ENCODE results near the gene RANBP2.

The RANBP2 gene

GRCh38 chr2:108776475-108776874 lies 57.2 kb downstream of the RANBP2 start:
- DNase-seq (ENCODE audit: extremely low read depth in 1 of 2, low read depth in 1 of 2): no peak

DNA sequence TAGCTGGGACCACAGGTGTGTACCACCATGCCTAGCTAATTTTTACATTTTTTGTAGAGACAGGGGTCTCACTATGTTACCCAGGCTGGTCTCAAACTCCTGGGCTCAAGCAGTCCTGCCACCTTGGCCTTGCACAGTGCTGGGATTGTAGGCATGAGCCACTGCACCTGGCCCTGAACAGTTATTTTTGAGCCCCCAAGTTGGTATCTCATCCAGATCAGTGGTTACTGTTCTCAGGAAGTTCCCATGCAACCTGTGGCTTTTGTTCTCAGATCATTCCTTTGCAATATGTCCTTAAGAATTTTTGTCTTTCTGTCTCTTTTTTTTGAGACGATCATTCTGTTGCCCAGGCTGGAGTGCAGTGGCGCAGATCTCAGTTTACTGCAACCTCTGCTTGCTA lies 59.6 kb downstream of the RANBP2 start:
- DNase-seq (ENCODE audit: extremely low read depth in 1 of 2, low read depth in 1 of 2): no peak

DNA sequence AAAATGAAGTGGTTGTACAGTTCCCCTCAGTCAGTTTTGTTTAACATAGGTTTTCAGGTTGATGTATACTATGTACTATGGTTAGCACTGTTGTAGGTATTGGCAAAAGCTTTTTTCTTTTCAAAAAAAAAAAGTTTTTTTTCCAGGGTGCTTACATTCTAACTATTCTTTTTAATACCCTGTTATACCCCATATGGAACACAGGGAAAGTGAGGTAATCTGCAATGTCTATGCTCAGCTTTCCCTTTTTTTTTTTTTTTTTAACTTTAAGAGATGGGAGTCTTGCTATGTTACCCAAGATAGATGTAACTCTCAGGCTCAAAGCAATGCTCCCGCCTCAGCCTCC lies 66.7 kb downstream of the RANBP2 start:
- DNase-seq (ENCODE audit: extremely low read depth in 1 of 2, low read depth in 1 of 2): no peak

DNA sequence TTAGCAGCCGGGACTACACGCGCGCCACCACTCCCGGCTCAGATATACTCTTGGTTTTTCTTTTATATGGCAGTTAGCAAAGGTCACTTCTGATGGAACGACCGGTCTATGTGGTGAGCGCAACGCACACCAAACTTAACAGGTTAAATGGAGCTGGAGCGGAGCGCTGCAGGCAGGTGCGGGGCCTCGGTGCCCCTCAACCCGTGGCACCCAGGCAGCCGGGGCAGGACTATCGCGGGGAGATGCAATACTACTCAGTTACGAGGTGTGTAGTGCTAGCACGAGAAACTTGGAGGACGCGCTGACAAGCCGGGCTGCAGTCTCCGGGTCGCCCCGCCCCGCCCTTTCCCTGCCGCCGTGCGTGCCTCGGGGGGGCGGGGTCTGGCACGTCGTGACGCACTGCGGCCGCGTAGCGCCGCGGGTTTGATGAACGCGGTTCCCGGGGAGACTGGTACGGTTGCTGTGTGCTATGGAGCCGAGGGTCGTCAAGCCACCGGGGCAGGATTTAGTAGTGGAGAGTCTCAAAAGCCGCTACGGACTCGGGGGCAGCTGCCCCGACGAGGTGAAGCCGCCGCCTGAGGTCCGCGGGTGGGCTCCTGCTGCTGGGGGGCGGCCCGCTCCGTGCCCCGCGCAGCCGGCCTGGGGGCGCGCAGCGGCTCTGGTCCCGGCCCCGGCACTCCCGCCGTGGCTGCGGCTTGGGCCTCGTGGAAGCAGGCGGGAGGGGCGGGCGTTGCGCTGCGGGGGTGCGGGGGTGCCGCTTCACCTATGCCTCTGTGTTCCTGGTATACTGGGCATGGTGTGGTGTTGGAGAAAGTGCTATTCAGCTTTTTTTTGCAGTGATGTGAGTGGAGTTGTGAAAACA lies 67.3 kb downstream of the RANBP2 start, which contains the start of gene CCDC138:
CCDC138 (plus strand) TSS at position 418 of the 862 bp plus-strand sequence; CDS start at position 470, 52 bp downstream.
- DNase-seq (ENCODE audit: extremely low read depth in 1 of 2, low read depth in 1 of 2): peak; percentile 71 to 88

DNA sequence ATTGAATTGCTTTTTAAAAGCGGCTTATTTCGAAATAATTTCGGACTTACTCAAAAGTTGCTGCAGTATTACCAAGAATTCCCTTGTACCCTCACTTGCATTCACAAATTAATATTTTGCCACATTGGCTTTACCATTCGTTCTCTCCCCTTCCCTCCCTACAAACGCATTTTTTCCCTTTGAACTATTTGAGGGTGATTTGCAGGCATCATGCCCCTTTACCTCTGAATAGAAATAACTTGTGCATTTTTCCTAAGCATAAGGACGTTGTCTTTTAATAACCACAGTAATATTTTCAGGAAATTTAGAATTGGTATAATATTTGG lies 67.9 kb downstream of the RANBP2 start:
- no peak for DNase-seq (ENCODE audit: extremely low read depth in 1 of 2, low read depth in 1 of 2)

DNA sequence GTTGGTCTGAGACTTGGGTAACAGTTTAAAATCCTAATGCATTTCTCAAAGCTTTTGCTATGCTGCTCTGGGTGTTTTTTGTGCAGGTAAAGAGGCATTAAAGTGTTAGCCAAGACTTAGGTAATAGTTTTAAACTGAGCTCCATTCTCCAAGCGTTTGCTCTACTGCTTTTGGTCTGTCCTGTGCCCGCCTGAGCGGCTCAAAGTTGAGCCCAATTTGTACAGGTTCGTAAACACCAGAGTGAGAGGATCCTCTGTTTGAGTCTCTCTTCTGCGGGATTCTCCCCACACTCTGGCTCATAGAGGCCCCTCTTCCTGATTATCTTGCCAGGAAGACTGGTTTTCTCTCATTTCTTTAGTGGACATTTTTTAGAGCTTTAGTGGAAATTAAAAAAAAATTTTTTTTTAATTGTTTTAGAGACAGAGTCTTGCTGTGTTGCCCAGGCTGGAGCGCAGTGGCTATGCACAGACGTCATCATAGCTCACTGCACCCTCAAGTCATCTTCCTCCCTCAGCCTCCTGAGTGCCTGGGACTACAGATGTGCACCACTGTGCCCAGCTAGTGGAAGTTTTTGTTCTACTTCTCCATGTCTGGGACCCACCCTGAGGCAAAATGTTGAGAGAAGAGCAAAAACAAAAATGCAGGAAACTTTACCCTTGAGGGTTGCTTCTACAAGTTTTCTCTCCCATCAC lies 83.9 kb downstream of the RANBP2 start:
- DNase-seq (ENCODE audit: extremely low read depth in 1 of 2, low read depth in 1 of 2): no peak

GRCh38 chr2:108805032-108805431 lies 85.8 kb downstream of the RANBP2 start:
- no peak for DNase-seq (ENCODE audit: extremely low read depth in 1 of 2, low read depth in 1 of 2)

DNA sequence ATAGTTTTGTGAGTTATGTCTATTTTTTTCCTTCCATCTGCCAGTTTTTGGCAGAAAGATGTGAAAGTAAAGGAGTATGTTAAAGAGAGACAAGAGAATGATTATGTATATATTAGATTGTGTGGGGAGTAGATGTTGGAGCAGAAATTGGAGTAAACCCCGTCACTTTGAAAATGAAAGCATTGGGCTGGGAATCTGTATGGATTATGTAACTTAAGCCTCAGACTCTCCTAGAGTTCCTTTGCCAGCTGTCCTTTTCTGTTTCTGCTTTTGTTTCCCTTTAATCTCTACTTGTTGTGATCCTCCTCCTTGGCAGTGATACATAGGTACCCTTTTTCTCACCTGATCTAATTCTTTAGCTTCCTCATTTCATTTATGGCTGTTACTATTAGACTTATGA lies 86.5 kb downstream of the RANBP2 start:
- no peak for DNase-seq (ENCODE audit: extremely low read depth in 1 of 2, low read depth in 1 of 2)

DNA sequence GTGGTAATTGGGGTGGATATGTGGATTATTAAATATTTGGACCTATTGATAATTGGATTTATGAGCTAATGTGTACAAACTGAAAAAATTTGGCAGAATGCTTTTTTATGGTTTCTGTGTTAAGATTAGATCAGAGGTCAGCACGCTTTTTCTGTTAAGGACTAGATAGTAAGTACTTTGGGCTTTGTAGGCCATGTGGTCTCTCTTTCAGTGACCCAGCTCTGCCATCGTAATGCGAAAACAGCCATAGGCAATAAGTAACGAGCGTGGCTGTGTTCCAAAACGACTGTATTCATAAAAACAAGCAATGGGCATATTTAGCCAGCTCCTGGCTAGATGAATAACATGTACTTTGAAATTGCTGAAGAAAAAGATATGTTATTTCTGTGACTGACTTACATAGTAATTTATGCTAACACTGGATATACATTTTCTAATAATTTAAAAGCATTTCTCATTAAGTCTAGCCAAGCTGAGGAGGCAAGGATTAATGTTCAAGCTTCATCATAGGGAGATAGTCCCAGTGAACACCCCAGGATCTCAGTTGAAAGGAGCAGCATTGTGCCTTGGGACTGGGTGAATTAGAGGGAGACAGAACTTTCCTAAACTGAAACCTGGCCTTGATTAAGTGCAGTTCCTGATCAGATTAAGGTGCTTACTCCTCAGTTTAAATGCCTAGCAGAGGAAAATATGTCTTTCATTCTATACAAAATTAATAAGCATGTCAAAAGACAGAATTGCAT lies 87.3 kb downstream of the RANBP2 start:
- DNase-seq (ENCODE audit: extremely low read depth in 1 of 2, low read depth in 1 of 2): no peak

GRCh38 chr2:108809936-108810335 lies 90.7 kb downstream of the RANBP2 start:
- DNase-seq (ENCODE audit: extremely low read depth in 1 of 2, low read depth in 1 of 2): no peak

GRCh38 chr2:108810993-108811957 lies 92.0 kb downstream of the RANBP2 start:
- no peak for DNase-seq (ENCODE audit: extremely low read depth in 1 of 2, low read depth in 1 of 2)

- no peak for DNase-seq (ENCODE audit: extremely low read depth in 1 of 2, low read depth in 1 of 2)
These were observed 94.5 kb downstream of the RANBP2 start for GRCh38 chr2:108813732-108814131.

- no peak for DNase-seq (ENCODE audit: extremely low read depth in 1 of 2, low read depth in 1 of 2)
These were observed 101.2 kb downstream of the RANBP2 start for GRCh38 chr2:108820482-108820881.

DNA sequence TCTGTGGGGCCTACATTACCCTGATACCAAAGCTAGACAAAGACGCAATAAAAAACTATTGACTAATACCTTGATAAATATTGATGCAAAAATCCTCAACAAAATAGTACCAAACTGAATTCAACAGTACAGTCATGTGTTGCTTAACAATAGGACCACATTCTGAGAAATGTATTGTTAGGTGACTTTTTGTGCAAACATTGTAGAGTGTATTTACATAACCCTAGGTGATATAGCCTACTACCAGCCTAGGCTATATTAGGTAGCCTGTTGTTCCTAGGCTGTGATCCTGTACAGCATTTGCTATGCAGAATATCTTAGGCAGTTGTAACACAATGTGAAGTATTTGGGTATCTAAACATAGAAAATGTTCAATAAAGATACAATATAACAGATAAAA lies 104.0 kb downstream of the RANBP2 start:
- DNase-seq (ENCODE audit: extremely low read depth in 1 of 2, low read depth in 1 of 2): no peak

DNA sequence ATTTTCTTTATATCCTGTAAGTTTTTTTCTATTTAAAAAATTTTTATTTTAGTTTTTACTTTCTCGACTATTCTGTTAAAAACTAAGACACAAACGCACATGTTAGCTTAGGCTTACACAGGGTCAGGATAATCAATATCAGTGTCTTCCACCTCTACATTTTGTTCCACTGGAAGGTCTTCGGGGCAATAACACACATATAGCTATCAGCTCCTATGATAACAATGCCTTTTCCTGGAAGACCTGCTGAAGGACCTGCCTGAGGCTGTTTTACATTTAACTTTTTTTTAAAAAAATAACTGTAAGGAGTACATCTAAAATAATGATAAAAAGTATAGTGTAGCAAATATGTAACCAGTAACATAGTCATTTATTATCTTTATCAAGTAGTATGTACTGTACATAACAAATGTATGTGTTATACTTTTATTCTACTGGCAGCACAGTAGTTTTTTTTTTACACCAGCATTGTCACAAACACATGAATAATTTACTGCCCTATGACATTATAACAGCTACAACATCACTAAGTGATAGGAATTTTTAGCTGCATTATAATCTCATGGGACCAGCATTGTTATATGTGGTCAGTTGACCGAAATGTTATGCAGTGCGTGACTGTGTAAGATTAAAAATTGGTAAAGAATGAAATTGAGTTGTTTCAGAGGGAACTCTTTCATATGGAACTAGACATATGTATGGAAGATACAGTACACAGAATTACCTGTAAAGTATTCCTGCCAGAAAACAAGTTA lies 105.2 kb downstream of the RANBP2 start:
- DNase-seq (ENCODE audit: extremely low read depth in 1 of 2, low read depth in 1 of 2): no peak

- no peak for DNase-seq (ENCODE audit: extremely low read depth in 1 of 2, low read depth in 1 of 2)
These were observed 106.0 kb downstream of the RANBP2 start for GRCh38 chr2:108825254-108825653.

DNA sequence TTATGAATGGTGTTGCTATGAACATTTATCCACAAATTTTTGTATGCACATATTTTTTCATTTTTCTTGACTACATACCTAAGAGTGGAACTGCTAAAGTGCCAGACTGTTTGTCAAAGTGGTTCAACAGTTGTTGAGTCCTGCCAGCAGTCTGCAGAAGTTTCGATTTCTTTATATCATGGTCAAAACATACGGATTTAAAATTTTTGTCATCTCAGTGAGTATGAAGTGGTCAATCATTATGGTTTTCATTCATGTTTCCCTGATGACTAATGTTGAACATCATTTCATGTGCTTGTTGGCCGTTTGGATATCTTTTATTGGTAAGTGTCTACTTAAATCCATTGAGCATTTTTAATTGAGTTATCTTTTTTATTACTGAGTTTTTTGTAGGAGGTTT lies 106.5 kb downstream of the RANBP2 start:
- no peak for DNase-seq (ENCODE audit: extremely low read depth in 1 of 2, low read depth in 1 of 2)

DNA sequence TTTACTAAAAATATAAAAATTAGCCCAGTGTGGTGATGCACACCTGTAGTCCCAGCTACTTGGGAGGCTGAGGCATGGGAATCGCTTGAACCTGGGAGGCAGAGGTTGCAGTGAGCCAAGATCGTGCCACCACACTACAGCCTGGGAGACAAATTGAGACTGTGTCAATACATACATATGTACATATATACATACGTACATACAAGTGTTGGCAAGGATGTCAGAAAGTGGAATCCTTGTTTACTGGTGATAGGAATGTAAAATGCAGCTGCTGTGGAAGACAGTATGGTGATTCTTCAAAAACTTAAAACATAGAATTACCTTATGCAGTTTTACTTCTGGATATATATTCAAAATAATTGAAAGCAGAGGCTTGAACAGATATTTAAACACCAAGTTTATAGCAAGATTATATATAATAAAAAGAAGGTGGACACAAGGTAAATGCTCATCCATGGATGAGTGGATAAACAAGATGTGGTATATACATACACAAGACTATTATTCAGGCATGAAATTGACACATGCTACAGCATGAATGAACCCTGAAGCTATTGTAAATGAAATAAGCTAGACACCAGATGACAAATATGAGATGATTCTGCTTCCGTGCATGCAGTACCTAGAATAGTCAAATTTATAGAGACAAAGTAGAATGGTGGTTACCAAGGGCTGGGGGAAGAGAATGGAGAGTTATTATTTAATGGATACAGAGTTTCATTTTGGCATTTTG lies 110.5 kb downstream of the RANBP2 start:
- no peak for DNase-seq (ENCODE audit: extremely low read depth in 1 of 2, low read depth in 1 of 2)

DNA sequence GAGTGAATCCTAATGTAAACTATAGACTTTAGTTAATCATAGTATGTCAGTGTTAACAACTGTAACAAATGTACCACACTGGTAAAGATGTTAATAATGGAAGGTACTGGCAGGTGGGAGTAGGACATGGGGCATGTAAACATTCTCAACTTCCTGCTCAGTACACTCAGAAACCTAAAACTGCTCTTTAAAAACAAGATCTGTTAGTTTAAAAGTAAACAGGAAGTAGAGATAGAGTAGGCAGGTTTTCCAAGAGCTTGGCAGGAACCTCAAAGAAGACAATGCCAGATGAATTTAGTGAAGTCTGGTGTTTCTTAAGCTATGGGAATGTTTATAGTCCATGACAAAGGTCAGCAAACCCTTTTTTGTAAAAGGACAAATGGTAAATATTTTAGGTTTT lies 113.9 kb downstream of the RANBP2 start:
- no peak for DNase-seq (ENCODE audit: extremely low read depth in 1 of 2, low read depth in 1 of 2)
